Fibroblast of villous mesenchyme (primary cell): ENCODE data around the gene CASP7. TPM values are rescaled to one million over a fixed set of nuclear protein-coding genes. Genes with fewer than 3 reads are reported as not detected.

ENCODE experiments used
- DNase-seq: peaks from one replicate; pipeline ENCODE4 v3.0.0-alpha.2; 2010; ENCODE audit warnings: low read depth
- H3K4me3 ChIP-seq: 2 replicates; pipeline ENCODE4 v1.5.1; 2011; ENCODE audit warnings: low read depth, mild to moderate bottlenecking, low read length
- total RNA-seq: library from RNA; depleted of rRNA; stranded (reverse); fragments of >200 nt; gene quantifications from 2 replicates; pipeline ENCODE4 v1.2.3, GENCODE V29; 2012
- TF ChIP-seq, protein P1 (sequence below): IDR thresholded peaks from 2 replicates; pipeline ENCODE4 v1.5.1; 2012; ENCODE audit warnings: low read depth, mild to moderate bottlenecking, low read length; ENCODE audit not compliant: insufficient read depth

Gene CASP7
- total RNA-seq, 1 donor: 35.4 TPM

DNA sequence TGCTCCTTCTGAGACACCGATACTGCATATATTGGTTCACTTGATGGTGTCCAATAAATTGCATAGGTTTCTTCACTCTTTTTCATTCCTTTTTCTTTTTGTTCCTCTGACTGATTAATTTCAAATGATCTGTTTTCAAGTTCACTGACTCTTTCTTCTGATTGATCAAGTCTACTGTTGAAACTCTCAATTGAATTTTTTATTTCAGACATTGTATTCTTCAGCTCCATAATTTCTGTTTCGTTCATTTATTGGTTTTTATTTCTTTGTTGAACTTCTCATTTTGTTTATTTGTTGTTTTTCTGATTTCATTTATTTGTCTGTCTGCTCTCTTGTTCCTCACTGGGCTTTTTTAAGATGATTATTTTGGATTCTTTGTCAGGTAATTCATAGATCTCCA is 13.6 kb downstream of the CASP7 start:
- H3K4me3 ChIP-seq: no peak overlapping the region
- TF ChIP-seq, protein P1, sequence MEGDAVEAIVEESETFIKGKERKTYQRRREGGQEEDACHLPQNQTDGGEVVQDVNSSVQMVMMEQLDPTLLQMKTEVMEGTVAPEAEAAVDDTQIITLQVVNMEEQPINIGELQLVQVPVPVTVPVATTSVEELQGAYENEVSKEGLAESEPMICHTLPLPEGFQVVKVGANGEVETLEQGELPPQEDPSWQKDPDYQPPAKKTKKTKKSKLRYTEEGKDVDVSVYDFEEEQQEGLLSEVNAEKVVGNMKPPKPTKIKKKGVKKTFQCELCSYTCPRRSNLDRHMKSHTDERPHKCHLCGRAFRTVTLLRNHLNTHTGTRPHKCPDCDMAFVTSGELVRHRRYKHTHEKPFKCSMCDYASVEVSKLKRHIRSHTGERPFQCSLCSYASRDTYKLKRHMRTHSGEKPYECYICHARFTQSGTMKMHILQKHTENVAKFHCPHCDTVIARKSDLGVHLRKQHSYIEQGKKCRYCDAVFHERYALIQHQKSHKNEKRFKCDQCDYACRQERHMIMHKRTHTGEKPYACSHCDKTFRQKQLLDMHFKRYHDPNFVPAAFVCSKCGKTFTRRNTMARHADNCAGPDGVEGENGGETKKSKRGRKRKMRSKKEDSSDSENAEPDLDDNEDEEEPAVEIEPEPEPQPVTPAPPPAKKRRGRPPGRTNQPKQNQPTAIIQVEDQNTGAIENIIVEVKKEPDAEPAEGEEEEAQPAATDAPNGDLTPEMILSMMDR: no peak
- no peak for DNase-seq

DNA sequence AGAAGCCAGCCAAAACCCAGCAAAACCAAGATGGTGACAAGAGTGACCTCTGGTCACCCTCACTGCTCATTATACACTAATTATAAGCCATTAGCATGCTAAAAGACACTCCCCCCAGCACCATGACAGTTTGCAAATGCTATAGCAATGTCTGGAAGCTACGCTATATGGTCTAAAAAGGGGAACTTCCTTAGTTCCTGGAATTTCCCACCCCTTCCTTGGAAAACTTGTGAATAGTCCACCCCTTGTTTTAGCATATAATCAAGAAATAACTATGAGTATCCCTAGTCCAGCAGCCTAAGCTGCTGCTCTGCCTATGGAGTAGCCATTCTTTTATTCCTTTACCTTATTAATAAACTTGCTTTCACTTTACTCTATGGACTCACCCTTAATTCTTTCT is 16.0 kb downstream of the CASP7 start:
- DNase-seq: no peak
- TF ChIP-seq, protein P1: no peak
- no peak overlapping the region for H3K4me3 ChIP-seq

DNA sequence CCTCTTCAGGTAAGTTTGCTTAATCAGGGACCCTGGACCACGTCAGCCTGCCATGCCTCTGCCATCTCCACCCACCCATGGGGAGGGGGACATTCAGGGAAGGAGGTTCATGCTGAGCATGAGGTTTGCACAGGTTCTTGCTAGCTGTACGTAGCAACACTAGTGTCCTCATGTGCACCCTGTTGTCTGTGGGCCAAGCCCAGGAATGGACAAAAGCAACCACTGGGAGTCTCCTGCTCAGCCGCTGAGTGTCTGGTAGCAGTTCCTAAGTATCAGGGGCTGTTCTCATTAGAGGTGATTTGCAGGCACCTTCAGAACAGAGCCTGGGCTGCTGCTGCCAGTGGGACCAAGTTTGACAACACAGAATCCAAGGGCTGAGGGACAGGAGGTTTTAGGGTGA is 17.9 kb downstream of the CASP7 start:
- H3K4me3 ChIP-seq: no peak overlapping the region
- TF ChIP-seq, protein P1: no peak
- no peak for DNase-seq

DNA sequence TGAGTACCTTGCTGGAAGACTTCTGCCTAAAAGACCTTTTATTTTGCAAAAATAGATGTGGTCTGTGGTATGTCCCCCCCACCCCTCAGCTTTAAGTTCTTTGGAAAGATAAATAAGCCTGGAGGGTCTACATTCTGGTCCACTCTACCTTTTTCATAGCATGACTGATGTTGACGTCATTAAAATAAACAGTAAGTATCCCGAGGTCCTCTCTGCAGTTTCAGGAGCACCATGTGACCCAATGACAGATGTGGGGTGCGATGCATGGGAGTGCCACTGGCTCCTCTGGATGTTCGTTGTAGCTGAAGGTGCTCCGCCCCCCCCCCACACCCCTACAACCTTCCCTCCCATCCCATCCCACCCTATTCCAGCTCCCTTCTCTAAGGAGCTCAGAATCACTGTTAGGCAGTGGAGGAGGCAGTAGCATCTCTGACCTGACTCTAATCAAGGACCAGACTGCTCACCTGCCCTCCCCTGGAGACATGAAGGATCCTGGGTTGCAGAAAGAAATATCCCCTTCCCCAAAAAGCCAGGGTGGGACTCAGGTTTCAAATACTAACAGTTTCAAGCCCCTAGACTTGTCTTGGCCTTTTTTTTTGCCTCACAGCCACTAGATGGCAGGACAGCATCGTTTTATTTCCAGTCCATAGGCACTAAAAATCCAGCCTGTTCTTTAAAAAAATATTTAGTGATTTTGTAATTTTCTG is 25.1 kb downstream of the CASP7 start:
- TF ChIP-seq, protein P1: peak; percentile 77
- peak; percentile 62 for DNase-seq
- H3K4me3 ChIP-seq: no peak overlapping the region

DNA sequence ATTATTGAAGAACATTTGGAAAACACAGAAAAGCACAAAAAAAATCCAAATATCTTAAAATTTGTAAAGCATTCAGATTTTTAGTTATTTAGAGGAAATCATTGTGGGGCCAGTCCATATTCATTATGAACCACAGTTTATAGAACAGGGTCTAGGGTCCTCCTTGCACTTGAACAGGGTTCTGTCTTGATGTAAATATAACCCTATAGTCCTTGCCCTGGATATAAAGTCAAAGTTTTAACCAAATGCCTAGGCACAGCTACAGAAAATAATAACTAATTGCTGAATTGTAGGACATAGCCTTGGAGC is 25.6 kb downstream of the CASP7 start:
- DNase-seq: no peak
- no peak overlapping the region for H3K4me3 ChIP-seq
- TF ChIP-seq, protein P1: no peak

DNA sequence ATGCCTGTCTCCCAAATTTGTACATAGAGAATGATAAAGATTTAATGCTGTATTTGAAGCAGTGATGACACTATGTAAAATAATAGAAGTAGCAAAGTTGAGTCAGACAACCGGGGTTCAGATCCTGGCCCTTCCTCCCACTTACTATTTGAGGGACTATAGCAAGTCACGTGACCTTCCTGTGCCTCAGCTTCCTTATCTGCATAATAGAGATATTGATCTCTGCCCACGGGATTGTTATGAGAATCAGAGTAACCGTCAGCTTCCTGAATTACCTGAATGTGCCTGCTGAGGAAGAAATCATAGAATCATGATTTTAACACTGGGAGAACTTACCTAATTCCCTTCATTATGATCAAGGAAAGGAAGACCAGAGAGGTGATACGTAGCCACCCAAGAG is 26.9 kb downstream of the CASP7 start:
- no peak for DNase-seq
- TF ChIP-seq, protein P1: no peak
- no peak overlapping the region for H3K4me3 ChIP-seq

DNA sequence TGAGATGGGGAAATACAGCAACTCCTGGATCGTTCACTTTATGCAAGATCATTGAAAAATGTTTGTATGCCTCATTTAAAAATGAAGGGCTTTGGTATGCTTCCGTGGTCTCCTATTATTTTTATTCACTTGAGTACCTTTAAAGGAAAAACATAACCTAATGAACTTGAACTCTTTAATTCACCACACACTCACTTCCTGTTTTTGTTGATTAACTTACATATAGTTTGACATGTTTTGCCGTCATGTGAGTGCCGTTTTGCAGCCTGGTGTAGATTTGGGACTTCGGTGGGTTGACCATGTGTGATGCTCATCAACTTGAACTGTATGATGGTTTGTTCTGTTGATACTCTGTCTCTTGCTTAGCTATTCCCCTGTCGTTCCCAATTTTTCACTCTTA is 28.9 kb downstream of the CASP7 start:
- H3K4me3 ChIP-seq: no peak overlapping the region
- DNase-seq: no peak
- TF ChIP-seq, protein P1: no peak
